SK-N-SH (cell line): Measurements from ENCODE around the gene VWA5B1. TPM values are rescaled to one million over a fixed set of nuclear protein-coding genes. Genes with fewer than 3 reads are reported as not detected.

ENCODE experiments used
- CTCF ChIA-PET: fragments of 300-600, 350-600 bp; formaldehyde crosslinking; extraction: SDS; loops from one replicate; lab custom pipeline; 2021; lab: Yijun Ruan, JAX
- POLR2A ChIA-PET: fragments of 350-600 bp; sonication (Branson Sonifier 250); formaldehyde crosslinking; extraction: SDS; loops from one replicate; lab custom pipeline; 2020; ENCODE audit warnings: antibody characterized with exemption, inconsistent platforms; lab: Yijun Ruan, JAX
- DNase-seq: peaks from one replicate; pipeline ENCODE4 v3.0.0; 2012
- H2AFZ ChIP-seq: fragments of 200-600 bp; sonication (generic); 2 replicates; pipeline ENCODE4 v1.8.1; 2016; ENCODE audit warnings: antibody characterized with exemption, mild to moderate bottlenecking, low read depth
- H3F3A ChIP-seq: fragments of 200-600 bp; sonication (generic); replicated peaks from 2 replicates; pipeline ENCODE3; 2016; ENCODE audit warnings: antibody characterized with exemption, mild to moderate bottlenecking; ENCODE audit not compliant: insufficient read depth
- H3K27ac ChIP-seq, 2 experiments: fragments of 200-500 bp in 1 of 2; fragments of 200-600 bp in 1 of 2; sonication (Bioruptor generic) in 1 of 2; sonication (generic), shearing (Covaris generic) in 1 of 2; 2 replicates each; pipeline versions ENCODE4 v1.5.1 to v1.6.1; 2014 to 2016; ENCODE audit warnings: low read depth in 2 of 2, inconsistent platforms in 1 of 2, low read length in 1 of 2, mild to moderate bottlenecking in 1 of 2, mixed read lengths in 1 of 2
- H3K27me3 ChIP-seq: fragments of 200-600 bp; sonication (generic), shearing (Covaris generic); 2 replicates; pipeline ENCODE4 v1.6.1; 2016; ENCODE audit warnings: mixed run types; ENCODE audit not compliant: insufficient read depth
- H3K36me3 ChIP-seq, 2 experiments: fragments of 200-500 bp in 1 of 2; fragments of 200-600 bp in 1 of 2; sonication (Bioruptor generic) in 1 of 2; sonication (generic) in 1 of 2; replicated peaks in 1 of 2; 2 replicates each; pipeline versions ENCODE3 to v1.5.1; 2014 to 2016; ENCODE audit warnings: low read length in 1 of 2, mild to moderate bottlenecking in 1 of 2; ENCODE audit not compliant: insufficient read depth in 2 of 2, control insufficient read depth in 1 of 2
- H3K4me1 ChIP-seq, 2 experiments: fragments of 200-500 bp in 1 of 2; fragments of 200-600 bp in 1 of 2; sonication (Bioruptor generic) in 1 of 2; sonication (generic), shearing (Covaris generic) in 1 of 2; 2 replicates each; pipeline versions ENCODE4 v1.5.1 to v1.6.1; 2014 to 2016; ENCODE audit warnings: low read depth in 1 of 2, low read length in 1 of 2, mixed run types in 1 of 2; ENCODE audit not compliant: insufficient read depth in 2 of 2, control insufficient read depth in 1 of 2
- H3K4me2 ChIP-seq: fragments of 200-600 bp; sonication (generic), shearing (Covaris generic); 2 replicates; pipeline ENCODE4 v1.6.1; 2017; ENCODE audit warnings: mixed run types
- H3K4me3 ChIP-seq, 2 experiments: fragments of 200-500 bp in 1 of 2; fragments of 200-600 bp in 1 of 2; sonication (Bioruptor generic) in 1 of 2; sonication (generic), shearing (Covaris generic) in 1 of 2; 2 replicates each; pipeline versions ENCODE4 v1.5.1 to v1.8.1; 2014 to 2016; ENCODE audit warnings: low read depth in 2 of 2, inconsistent platforms in 1 of 2, low read length in 1 of 2, mild to moderate bottlenecking in 1 of 2, mixed read lengths in 1 of 2, moderate library complexity in 1 of 2
- H3K79me2 ChIP-seq: fragments of 200-600 bp; sonication (generic); 2 replicates; pipeline ENCODE4 v1.8.1; 2017; ENCODE audit warnings: mild to moderate bottlenecking; ENCODE audit not compliant: insufficient read depth
- H3K9ac ChIP-seq: fragments of 200-600 bp; sonication (generic); 2 replicates; pipeline ENCODE4 v1.6.1; 2017; ENCODE audit warnings: mixed run types
- H3K9me2 ChIP-seq: fragments of 200-600 bp; sonication (generic); 2 replicates; pipeline ENCODE4 v1.6.1; 2017; ENCODE audit warnings: mixed run types
- H3K9me3 ChIP-seq: fragments of 200-600 bp; sonication (generic); 2 replicates; pipeline ENCODE4 v1.6.1; 2017; ENCODE audit warnings: mixed run types, mild to moderate bottlenecking, moderate library complexity
- H4K20me1 ChIP-seq: fragments of 200-600 bp; sonication (generic); 2 replicates; pipeline ENCODE4 v1.6.1; 2017; ENCODE audit warnings: mild to moderate bottlenecking, mixed run types; ENCODE audit not compliant: insufficient read depth
- CHD2 ChIP-seq: fragments of 150-350 bp; IDR thresholded peaks from 2 replicates; pipeline ENCODE4 v1.6.1; 2018; ENCODE audit warnings: low read length; ENCODE audit not compliant: partially characterized antibody
- ELF1 ChIP-seq: IDR thresholded peaks from 2 replicates; pipeline ENCODE4 v1.4.0; 2012
- EP300 ChIP-seq, 2 experiments: IDR thresholded peaks; 2 replicates each; pipeline versions ENCODE4 v1.4.0 to v1.6.1; 2012; ENCODE audit warnings: borderline replicate concordance in 1 of 2, low read depth in 1 of 2, low read length in 1 of 2
- EZH2phosphoT487 ChIP-seq: fragments of 200-600 bp; sonication (generic); IDR thresholded peaks from 2 replicates; pipeline ENCODE4 v1.6.1; 2017; ENCODE audit warnings: low read depth, mixed run types, mild to moderate bottlenecking, antibody characterized with exemption, moderate library complexity, borderline replicate concordance
- FOSL2 ChIP-seq: IDR thresholded peaks from 2 replicates; pipeline ENCODE4 v1.4.0; 2012; ENCODE audit warnings: low read depth, mild to moderate bottlenecking, moderate library complexity, borderline replicate concordance
- FOXJ3 ChIP-seq: sonication (generic); formaldehyde crosslinking; IDR thresholded peaks from 2 replicates; pipeline ENCODE4 v1.5.1; 2020; ENCODE audit warnings: mild to moderate bottlenecking, missing genetic modification reagents
- GATA2 ChIP-seq: sonication (generic); formaldehyde crosslinking; IDR thresholded peaks from 2 replicates; pipeline ENCODE4 v1.5.0; 2020; ENCODE audit warnings: mild to moderate bottlenecking, missing genetic modification reagents
- JUND ChIP-seq: IDR thresholded peaks from 2 replicates; pipeline ENCODE4 v1.4.0; 2012
- MEF2A ChIP-seq: IDR thresholded peaks from 2 replicates; pipeline ENCODE4 v1.4.0; 2012; ENCODE audit warnings: low read depth, borderline replicate concordance
- MXI1 ChIP-seq: IDR thresholded peaks from 2 replicates; pipeline ENCODE4 v1.6.1; 2012; ENCODE audit warnings: mild to moderate bottlenecking, low read depth, low read length, improper control_type of control experiment
- NFIC ChIP-seq: IDR thresholded peaks from 2 replicates; pipeline ENCODE4 v1.4.0; 2012; ENCODE audit warnings: borderline replicate concordance
- NRF1 ChIP-seq: IDR thresholded peaks from 2 replicates; pipeline ENCODE4 v1.6.1; 2012; ENCODE audit warnings: low read depth, mild to moderate bottlenecking, low read length
- RAD21 ChIP-seq: IDR thresholded peaks from 2 replicates; pipeline ENCODE4 v1.6.1; 2012; ENCODE audit warnings: mild to moderate bottlenecking, low read length
- RCOR1 ChIP-seq: fragments of 150-350 bp; IDR thresholded peaks from 2 replicates; pipeline ENCODE4 v1.6.1; 2017; ENCODE audit warnings: antibody characterized with exemption, low read length
- RXRA ChIP-seq: IDR thresholded peaks from 2 replicates; pipeline ENCODE4 v1.4.0; 2012; ENCODE audit warnings: low read depth, mild to moderate bottlenecking, borderline replicate concordance
- TCF12 ChIP-seq: IDR thresholded peaks from 2 replicates; pipeline ENCODE4 v1.4.0; 2012
- TEAD4 ChIP-seq: IDR thresholded peaks from 2 replicates; pipeline ENCODE4 v1.4.0; 2012; ENCODE audit warnings: mild to moderate bottlenecking, borderline replicate concordance; ENCODE audit not compliant: insufficient read depth
- YY1 ChIP-seq: IDR thresholded peaks from 2 replicates; pipeline ENCODE4 v1.4.0; 2012; ENCODE audit warnings: low read depth, mild to moderate bottlenecking
- WGBS: methylation state at CpG from one replicate; pipeline ENCODE4 v1.1.6; 2017; ENCODE audit warnings: low lambda C conversion rate; 5-methylcytosine and 5-hydroxymethylcytosine counted together
- polyA plus RNA-seq, 3 experiments: library from polyadenylated mRNA; depleted of rRNA; stranded (reverse); fragments of >200 nt; gene quantifications; 2 replicates each; pipeline ENCODE4 v1.2.3, GENCODE V29; 2012
- TF ChIP-seq, protein P1 (sequence below): fragments of 150-350 bp; IDR thresholded peaks from 2 replicates; pipeline ENCODE4 v1.6.1; 2017; ENCODE audit warnings: antibody characterized with exemption, low read length, low read depth, borderline replicate concordance
- TF ChIP-seq, protein P2 (sequence below): fragments of 200-600 bp; sonication (generic); IDR thresholded peaks from 2 replicates; pipeline ENCODE4 v1.6.1; 2017; ENCODE audit warnings: antibody characterized with exemption, mild to moderate bottlenecking, moderate library complexity
- TF ChIP-seq, protein P3 (sequence below): IDR thresholded peaks from 2 replicates; pipeline ENCODE4 v1.4.0; 2012; ENCODE audit warnings: low read depth, borderline replicate concordance
- TF ChIP-seq, protein P4 (sequence below): IDR thresholded peaks from 2 replicates; pipeline ENCODE4 v1.4.0; 2012; ENCODE audit warnings: low read depth

Gene VWA5B1
- polyA plus RNA-seq, 1 of the 3 experiments (the other 2 are of a cell fraction) = not detected

DNA sequence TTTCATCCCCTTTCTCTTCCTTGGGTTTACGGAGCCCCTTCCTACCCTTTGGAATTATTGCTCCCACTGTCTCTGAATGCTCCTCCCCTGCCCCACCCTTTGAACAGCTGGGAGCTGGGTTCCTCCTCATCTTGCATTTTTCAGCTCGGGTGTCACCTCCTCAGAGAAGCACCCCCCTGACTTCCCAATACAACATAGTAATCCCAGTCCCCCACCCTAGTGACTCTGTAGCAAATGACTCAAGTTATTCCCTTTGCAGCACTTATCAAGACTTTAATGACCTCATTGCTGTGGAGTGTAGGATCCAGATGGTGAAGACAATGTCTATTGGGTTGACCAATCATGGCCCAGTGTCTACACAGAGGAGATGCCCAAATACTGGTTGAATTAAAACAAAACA, 8.9 kb upstream of the VWA5B1 start:
- Histone ChIP-seq H3K9me2 (no peaks in the 10 kb centered on the region), H3K4me2 (no peak overlapping the region), H3K9me3 (no peaks in the 10 kb centered on the region), H3F3A (no peaks in the 10 kb centered on the region), H4K20me1 (no peaks in the 10 kb centered on the region), H3K27me3 (peaks cover 8% of the 10 kb centered on the region; the same call in 1 of the 2 replicates), H3K27ac (no peak overlapping the region), H2AFZ (no peak overlapping the region), H3K4me3 (no peak overlapping the region), H3K79me2 (no peaks in the 10 kb centered on the region), H3K9ac (no peak overlapping the region), H3K36me3 (no peaks in the 10 kb centered on the region), H3K4me1 (peaks cover 0 to 13% of the 10 kb centered on the region in 2 experiments; a peak in 1 of 4 replicates)
- ChIA-PET POLR2A (no interaction called here), CTCF (interaction anchor here (1.2 to 2.0 kb wide), 3 partner anchors 17 to 80 kb away, joined by 4 to 11 read pairs (median 6); no protein-coding TSS in a partner anchor)
- DNase-seq = no peak
- TF ChIP-seq MEF2A (no peak), GATA2 (no peak), NFIC (no peak), ELF1 (no peak), RXRA (no peak), TCF12 (no peak), TEAD4 (no peak), NRF1 (no peak), CHD2 (no peak), FOXJ3 (CRISPR knock-in tag) (no peak)
- TF ChIP-seq, protein P1, sequence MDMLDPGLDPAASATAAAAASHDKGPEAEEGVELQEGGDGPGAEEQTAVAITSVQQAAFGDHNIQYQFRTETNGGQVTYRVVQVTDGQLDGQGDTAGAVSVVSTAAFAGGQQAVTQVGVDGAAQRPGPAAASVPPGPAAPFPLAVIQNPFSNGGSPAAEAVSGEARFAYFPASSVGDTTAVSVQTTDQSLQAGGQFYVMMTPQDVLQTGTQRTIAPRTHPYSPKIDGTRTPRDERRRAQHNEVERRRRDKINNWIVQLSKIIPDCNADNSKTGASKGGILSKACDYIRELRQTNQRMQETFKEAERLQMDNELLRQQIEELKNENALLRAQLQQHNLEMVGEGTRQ = no peak
- TF ChIP-seq, protein P2, sequence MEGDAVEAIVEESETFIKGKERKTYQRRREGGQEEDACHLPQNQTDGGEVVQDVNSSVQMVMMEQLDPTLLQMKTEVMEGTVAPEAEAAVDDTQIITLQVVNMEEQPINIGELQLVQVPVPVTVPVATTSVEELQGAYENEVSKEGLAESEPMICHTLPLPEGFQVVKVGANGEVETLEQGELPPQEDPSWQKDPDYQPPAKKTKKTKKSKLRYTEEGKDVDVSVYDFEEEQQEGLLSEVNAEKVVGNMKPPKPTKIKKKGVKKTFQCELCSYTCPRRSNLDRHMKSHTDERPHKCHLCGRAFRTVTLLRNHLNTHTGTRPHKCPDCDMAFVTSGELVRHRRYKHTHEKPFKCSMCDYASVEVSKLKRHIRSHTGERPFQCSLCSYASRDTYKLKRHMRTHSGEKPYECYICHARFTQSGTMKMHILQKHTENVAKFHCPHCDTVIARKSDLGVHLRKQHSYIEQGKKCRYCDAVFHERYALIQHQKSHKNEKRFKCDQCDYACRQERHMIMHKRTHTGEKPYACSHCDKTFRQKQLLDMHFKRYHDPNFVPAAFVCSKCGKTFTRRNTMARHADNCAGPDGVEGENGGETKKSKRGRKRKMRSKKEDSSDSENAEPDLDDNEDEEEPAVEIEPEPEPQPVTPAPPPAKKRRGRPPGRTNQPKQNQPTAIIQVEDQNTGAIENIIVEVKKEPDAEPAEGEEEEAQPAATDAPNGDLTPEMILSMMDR = no peak
- 26% methylated on average over 2 of the region's 2 CpGs for WGBS

DNA sequence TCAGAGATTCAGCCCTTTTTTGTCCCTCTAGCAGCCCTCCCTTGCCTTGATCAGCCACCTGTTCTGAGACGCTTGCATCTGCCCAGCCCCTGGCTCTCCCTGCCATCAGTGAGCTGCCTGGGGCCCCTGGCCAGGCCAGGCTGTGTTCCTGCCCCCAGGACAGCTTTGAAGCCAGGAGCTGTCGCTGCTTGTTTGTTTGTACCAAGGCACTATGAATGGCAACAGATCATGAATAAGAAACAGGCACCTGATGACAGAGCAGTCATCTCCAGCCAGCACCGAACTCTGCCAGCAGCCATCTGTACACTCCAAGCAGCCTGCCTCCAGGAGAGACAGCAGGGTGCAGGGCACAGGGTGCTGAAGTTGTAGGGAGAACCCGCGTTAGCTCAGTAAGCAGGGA, 8.1 kb upstream of the VWA5B1 start:
- no peak overlapping the region for H3K4me3 ChIP-seq
- no peaks in the 10 kb centered on the region for H3F3A ChIP-seq
- POLR2A ChIA-PET = no interaction called here
- peaks cover 1% of the 10 kb centered on the region; the same call in 1 of the 2 replicates for H3K27me3 ChIP-seq
- no peaks in the 10 kb centered on the region for H3K36me3 ChIP-seq
- CTCF ChIA-PET = interaction anchor here (0.8 to 1.5 kb wide), 4 partner anchors 79 to 201 kb away, joined by 3 to 4 read pairs (median 3); no protein-coding TSS in a partner anchor
- TF ChIP-seq FOXJ3 (CRISPR knock-in tag) = no peak
- TF ChIP-seq FOSL2 = no peak
- TF ChIP-seq RAD21 = no peak
- TF ChIP-seq, protein P3, sequence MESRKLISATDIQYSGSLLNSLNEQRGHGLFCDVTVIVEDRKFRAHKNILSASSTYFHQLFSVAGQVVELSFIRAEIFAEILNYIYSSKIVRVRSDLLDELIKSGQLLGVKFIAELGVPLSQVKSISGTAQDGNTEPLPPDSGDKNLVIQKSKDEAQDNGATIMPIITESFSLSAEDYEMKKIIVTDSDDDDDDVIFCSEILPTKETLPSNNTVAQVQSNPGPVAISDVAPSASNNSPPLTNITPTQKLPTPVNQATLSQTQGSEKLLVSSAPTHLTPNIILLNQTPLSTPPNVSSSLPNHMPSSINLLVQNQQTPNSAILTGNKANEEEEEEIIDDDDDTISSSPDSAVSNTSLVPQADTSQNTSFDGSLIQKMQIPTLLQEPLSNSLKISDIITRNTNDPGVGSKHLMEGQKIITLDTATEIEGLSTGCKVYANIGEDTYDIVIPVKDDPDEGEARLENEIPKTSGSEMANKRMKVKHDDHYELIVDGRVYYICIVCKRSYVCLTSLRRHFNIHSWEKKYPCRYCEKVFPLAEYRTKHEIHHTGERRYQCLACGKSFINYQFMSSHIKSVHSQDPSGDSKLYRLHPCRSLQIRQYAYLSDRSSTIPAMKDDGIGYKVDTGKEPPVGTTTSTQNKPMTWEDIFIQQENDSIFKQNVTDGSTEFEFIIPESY = no peak
- TF ChIP-seq, protein P4, sequence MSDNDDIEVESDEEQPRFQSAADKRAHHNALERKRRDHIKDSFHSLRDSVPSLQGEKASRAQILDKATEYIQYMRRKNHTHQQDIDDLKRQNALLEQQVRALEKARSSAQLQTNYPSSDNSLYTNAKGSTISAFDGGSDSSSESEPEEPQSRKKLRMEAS = no peak
- no peak for TF ChIP-seq RXRA
- no peak for TF ChIP-seq YY1
- no peak for TF ChIP-seq JUND
- TF ChIP-seq NRF1 = no peak
- no peak for TF ChIP-seq EZH2phosphoT487
- no peak; the same call in 1 of the 2 replicates for TF ChIP-seq GATA2
- no peak; a peak in 1 of 4 replicates for TF ChIP-seq EP300 (IDR thresholded peaks at IDR 0.05; ENCODE audit: borderline replicate concordance in 1 of 2, low read depth in 1 of 2, low read length in 1 of 2)
- TF ChIP-seq RCOR1 = no peak; the same call in 1 of the 2 replicates
- TF ChIP-seq MXI1 = no peak
- TF ChIP-seq, protein P2 = no peak
- TF ChIP-seq MEF2A = no peak
- TF ChIP-seq, all 33 proteins: peak for 0
- Histone ChIP-seq H3K4me2 (no peak overlapping the region), H2AFZ (no peak overlapping the region), H3K9me3 (no peaks in the 10 kb centered on the region), H3K27ac (no peak overlapping the region), H3K9me2 (no peaks in the 10 kb centered on the region), H4K20me1 (no peaks in the 10 kb centered on the region), H3K4me1 (peaks cover 0 to 11% of the 10 kb centered on the region in 2 experiments; a peak in 1 of 4 replicates), H3K79me2 (no peaks in the 10 kb centered on the region), H3K9ac (no peak overlapping the region)
- WGBS = 34% methylated on average over 4 of the region's 5 CpGs
- peak; percentile 35 for DNase-seq
